Parathyroid adenoma (tissue), 2 donors: ENCODE data around the gene OSGIN1.

Experiments
- H2AFZ ChIP-seq: fragments of 300-600 bp; sonication (generic); one replicate; pipeline ENCODE4 v1.7.0; 2017; ENCODE audit warnings: antibody characterized with exemption, mild to moderate bottlenecking
- H3K27ac ChIP-seq: fragments of 300-600 bp; sonication (generic); one replicate; pipeline ENCODE4 v1.7.0; 2017
- H3K27me3 ChIP-seq: fragments of 300-600 bp; sonication (generic); one replicate; pipeline ENCODE4 v1.7.0; 2017; ENCODE audit warnings: low read length; ENCODE audit not compliant: control insufficient read depth, insufficient read depth
- H3K36me3 ChIP-seq: fragments of 300-600 bp; sonication (generic); one replicate; pipeline ENCODE4 v1.7.0; 2017; ENCODE audit warnings: low read length; ENCODE audit not compliant: control insufficient read depth, insufficient read depth
- H3K4me1 ChIP-seq: fragments of 300-600 bp; sonication (generic); one replicate; pipeline ENCODE4 v1.7.0; 2017; ENCODE audit warnings: control low read depth
- H3K4me2 ChIP-seq: fragments of 300-600 bp; sonication (generic); one replicate; pipeline ENCODE4 v1.7.0; 2017; ENCODE audit warnings: low read length
- H3K4me3 ChIP-seq: fragments of 300-600 bp; sonication (generic); one replicate; pipeline ENCODE4 v1.7.0; 2017; ENCODE audit warnings: low read depth, low read length
- H3K79me2 ChIP-seq: fragments of 300-600 bp; sonication (generic); one replicate; pipeline ENCODE4 v1.7.0; 2017; ENCODE audit warnings: control low read depth
- H3K9ac ChIP-seq: fragments of 300-600 bp; sonication (generic); one replicate; pipeline ENCODE4 v1.7.0; 2017; ENCODE audit warnings: mild to moderate bottlenecking
- H3K9me3 ChIP-seq: fragments of 300-600 bp; sonication (generic); one replicate; pipeline ENCODE4 v1.7.0; 2017; ENCODE audit warnings: low read length; ENCODE audit not compliant: control insufficient read depth
- CTCF ChIP-seq: fragments of 300-600 bp; sonication (generic); IDR thresholded peaks from one replicate; pipeline ENCODE4 v1.7.0; 2017; ENCODE audit warnings: antibody characterized with exemption, mild to moderate bottlenecking
- donor health status: primary hyperparathyroidism.

The OSGIN1 gene

GRCh38 chr16:83978401-83978904, 25.4 kb downstream of the OSGIN1 start:
- no peaks in the 10 kb centered on the region for H3K9me3 ChIP-seq
- no peaks in the 10 kb centered on the region for H3K27me3 ChIP-seq
- no peaks in the 10 kb centered on the region for H3K4me1 ChIP-seq
- H2AFZ ChIP-seq = no peak overlapping the region
- TF ChIP-seq CTCF = no peak
- H3K27ac ChIP-seq = no peak overlapping the region
- H3K9ac ChIP-seq = no peak overlapping the region
- H3K4me3 ChIP-seq = no peak overlapping the region
- no peak overlapping the region for H3K4me2 ChIP-seq
- H3K36me3 ChIP-seq = no peaks in the 10 kb centered on the region
- no peaks in the 10 kb centered on the region for H3K79me2 ChIP-seq

- Histone ChIP-seq H3K9ac (no peak overlapping the region), H3K4me3 (no peak overlapping the region), H3K9me3 (no peaks in the 10 kb centered on the region), H3K79me2 (no peaks in the 10 kb centered on the region), H3K27me3 (no peaks in the 10 kb centered on the region), H3K4me1 (no peaks in the 10 kb centered on the region), H3K4me2 (no peak overlapping the region), H2AFZ (no peak overlapping the region), H3K36me3 (no peaks in the 10 kb centered on the region), H3K27ac (no peak overlapping the region)
- TF ChIP-seq CTCF = no peak
Measured at GRCh38 chr16:83979441-83979840, 26.4 kb downstream of the OSGIN1 start.

GRCh38 chr16:83980794-83981193, 27.8 kb downstream of the OSGIN1 start:
- Histone ChIP-seq H3K79me2 (no peaks in the 10 kb centered on the region), H3K9ac (no peak overlapping the region), H3K27ac (no peak overlapping the region), H3K4me1 (no peaks in the 10 kb centered on the region), H3K4me2 (no peak overlapping the region), H3K4me3 (no peak overlapping the region), H3K36me3 (no peaks in the 10 kb centered on the region), H3K27me3 (no peaks in the 10 kb centered on the region), H3K9me3 (no peaks in the 10 kb centered on the region), H2AFZ (no peak overlapping the region)
- TF ChIP-seq CTCF = no peak

GRCh38 chr16:83981799-83982198, 28.8 kb downstream of the OSGIN1 start:
- H3K9ac ChIP-seq = no peak overlapping the region
- H3K27ac ChIP-seq = no peak overlapping the region
- H3K4me3 ChIP-seq = no peak overlapping the region
- H3K79me2 ChIP-seq = no peaks in the 10 kb centered on the region
- no peaks in the 10 kb centered on the region for H3K4me1 ChIP-seq
- no peak for TF ChIP-seq CTCF
- no peaks in the 10 kb centered on the region for H3K36me3 ChIP-seq
- no peaks in the 10 kb centered on the region for H3K9me3 ChIP-seq
- H2AFZ ChIP-seq = no peak overlapping the region
- no peaks in the 10 kb centered on the region for H3K27me3 ChIP-seq
- H3K4me2 ChIP-seq = no peak overlapping the region

- no peak overlapping the region for H3K4me3 ChIP-seq
Measured at GRCh38 chr16:83983491-83983890, 30.5 kb downstream of the OSGIN1 start.

More at GRCh38 chr16:83983491-83983890, 30.5 kb downstream of the OSGIN1 start:
- no peaks in the 10 kb centered on the region for H3K27me3 ChIP-seq
- no peak overlapping the region for H3K9ac ChIP-seq
- H3K4me2 ChIP-seq = no peak overlapping the region
- H3K79me2 ChIP-seq = no peaks in the 10 kb centered on the region
- H3K36me3 ChIP-seq = no peaks in the 10 kb centered on the region
- no peak overlapping the region for H3K27ac ChIP-seq
- H2AFZ ChIP-seq = no peak overlapping the region
- no peak for TF ChIP-seq CTCF
- H3K9me3 ChIP-seq = no peaks in the 10 kb centered on the region
- no peaks in the 10 kb centered on the region for H3K4me1 ChIP-seq
